Activated T-cell treated with anti-CD3 and anti-CD28 coated beads, Interleukin-2, amount 50 U/mL, for 48 hours (primary cell): Measurements from ENCODE around the gene SLC22A15.
"Not testable (repeated sequence)": the region's sequence is repeated elsewhere in the genome, so short reads cannot be mapped to it uniquely, and the experiment has no call there.

Experiments used
- DNase-seq, 2 experiments: peaks; one replicate each; pipeline ENCODE4 v3.0.0-alpha.2; 2020

The SLC22A15 gene

GRCh38 chr1:116036255-116036654, 59.9 kb downstream of the SLC22A15 start:
- no peak for DNase-seq

GRCh38 chr1:116038679-116039078, 62.4 kb downstream of the SLC22A15 start:
- DNase-seq: no peak

DNA sequence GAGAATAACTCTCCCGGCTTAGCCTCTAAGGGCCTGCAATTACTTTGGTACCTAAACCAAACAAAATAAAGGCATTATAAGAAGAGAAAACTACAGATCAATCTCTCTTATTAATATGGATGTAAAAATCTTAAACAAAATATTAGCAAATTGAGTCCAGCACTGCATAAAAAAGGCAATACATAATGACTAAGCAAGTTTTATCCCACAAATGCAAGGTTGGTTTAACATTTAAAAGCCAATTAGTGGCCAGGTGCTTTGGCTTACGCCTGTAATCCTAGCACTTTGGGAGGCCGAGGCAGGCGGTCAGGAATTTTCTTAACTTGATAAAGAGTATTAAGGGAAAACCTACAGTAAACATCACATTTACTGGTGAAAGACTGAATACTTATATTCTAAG, 67.8 kb downstream of the SLC22A15 start:
- no peak for DNase-seq

GRCh38 chr1:116046933-116047332, 70.6 kb downstream of the SLC22A15 start:
- DNase-seq: not testable (repeated sequence)

- DNase-seq: not testable (repeated sequence)
Measured at GRCh38 chr1:116051896-116052295, 75.6 kb downstream of the SLC22A15 start.

- DNase-seq: no peak
Measured at GRCh38 chr1:116062201-116062600, 85.9 kb downstream of the SLC22A15 start.

- DNase-seq: no peak
Measured at GRCh38 chr1:116064616-116065015, 88.3 kb downstream of the SLC22A15 start.

GRCh38 chr1:116066868-116067565, 90.7 kb downstream of the SLC22A15 start:
- DNase-seq: no peak

DNA sequence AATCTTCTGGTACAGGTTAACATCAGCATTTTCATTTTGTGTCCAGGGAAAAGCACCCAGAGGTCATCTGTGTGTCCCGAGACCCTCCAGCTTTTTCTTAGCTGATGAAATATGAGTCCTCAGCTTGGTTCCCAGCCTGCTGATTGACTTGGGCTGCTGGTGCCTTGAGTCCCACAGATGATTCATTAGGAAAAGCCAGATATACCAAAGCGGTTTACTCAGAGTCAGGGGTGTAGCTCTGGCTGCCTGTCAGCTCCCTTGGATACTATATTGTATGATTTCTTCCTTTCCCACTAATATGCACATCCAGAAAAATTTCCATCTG, 91.2 kb downstream of the SLC22A15 start:
- no peak for DNase-seq

GRCh38 chr1:116075575-116075974, 99.3 kb downstream of the SLC22A15 start:
- DNase-seq: no peak

DNA sequence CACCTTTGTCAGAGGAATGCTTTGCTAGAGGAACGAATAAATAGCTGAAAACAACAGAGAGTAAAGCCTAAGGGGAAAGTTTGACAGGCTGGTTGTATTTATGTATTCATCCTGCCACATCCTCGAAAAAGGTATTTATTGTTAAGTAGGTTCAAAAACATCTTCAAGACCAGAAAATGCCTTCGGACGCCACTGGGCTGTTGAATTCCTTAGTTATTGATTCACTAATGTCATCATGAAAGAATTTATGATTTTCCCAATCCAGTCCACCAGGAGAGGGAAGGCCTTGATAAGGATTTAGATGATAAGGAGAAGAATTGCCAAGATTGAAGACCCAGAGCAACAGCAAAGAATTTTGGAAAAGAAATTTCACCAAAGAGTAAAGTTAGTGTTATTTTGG, 99.7 kb downstream of the SLC22A15 start:
- no peak for DNase-seq

DNA sequence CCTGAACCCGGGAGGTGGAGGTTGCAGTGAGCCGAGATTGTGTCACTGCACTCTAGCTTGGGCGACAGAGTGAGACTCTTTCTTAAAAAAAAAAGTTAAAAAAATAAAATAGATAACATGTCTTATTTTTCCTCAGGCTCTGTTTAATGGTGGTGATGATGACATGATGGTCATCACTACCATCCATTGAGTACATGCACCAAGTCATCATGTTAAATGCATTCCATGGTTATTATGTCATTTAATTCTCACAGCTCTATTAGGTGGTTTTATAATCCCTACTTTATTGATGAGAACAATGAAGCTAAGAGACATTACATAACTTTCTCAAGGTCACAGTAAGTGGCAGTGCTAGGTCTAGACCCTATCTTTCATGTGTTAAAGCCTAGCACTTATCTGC, 100.5 kb downstream of the SLC22A15 start:
- no peak for DNase-seq

DNA sequence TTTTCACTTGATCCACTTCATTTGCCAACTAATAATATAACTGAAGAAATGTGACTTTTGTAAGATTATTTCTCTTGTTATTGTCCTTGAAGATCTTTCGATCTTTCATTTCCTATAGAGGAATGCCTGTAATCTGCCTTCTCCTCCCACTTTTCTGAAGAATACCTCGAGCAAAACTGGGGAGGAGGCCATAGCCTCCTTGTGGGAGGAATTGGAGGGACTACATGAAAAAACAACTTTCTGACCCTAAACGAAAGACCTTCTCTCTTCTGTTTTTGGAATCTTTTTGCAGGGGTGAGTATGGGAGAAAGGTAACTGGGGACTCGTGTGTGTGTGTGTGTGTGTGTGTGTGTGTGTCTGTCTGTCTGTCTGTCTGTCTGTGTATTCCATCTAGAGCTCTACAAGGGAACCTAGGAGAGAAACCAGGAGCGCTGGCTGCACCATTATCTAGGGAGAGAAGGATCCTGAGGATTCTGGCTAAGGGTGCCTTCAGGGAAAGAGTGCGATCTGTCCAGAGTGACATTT, 102.4 kb downstream of the SLC22A15 start:
- no peak for DNase-seq

DNA sequence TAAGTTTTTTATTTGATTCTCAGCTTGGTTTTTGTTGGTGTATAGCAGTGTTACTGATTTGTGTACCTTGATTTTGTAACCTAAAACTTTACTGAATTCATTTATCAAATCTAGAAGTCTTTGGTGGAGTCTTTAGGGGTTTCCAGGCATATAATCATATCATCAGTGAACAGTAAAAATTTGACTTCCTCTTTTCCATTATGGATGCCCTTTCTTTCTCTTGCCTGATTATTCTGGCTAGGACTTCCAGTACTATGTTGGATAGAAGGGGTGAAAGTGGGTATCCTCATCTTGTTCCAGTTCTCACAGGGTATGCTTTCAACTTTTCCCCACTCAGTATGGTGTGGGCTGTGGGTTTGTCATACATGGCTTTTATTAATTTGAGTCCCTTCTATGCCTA, 111.3 kb downstream of the SLC22A15 start:
- no peak for DNase-seq

DNA sequence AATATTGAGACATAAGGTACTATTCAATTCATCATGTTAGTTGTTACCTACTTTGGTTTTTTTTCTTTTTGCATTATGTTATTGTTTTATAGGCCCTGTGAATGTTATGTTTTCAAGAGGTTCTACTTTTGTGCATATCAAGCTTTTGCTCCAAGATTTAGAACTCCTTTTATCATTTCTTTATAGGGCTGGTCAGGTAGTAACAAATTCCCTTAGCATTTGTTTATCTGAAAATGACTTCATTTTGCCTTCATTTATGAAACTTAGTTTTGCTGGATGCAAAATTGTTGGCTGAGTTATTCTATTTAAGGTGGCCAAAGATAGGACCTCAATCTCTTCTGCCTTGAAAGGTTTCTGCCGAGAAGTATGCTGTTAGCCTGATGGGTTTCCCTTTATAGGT, 113.6 kb downstream of the SLC22A15 start:
- DNase-seq: no peak

GRCh38 chr1:116091083-116091482, 114.8 kb downstream of the SLC22A15 start:
- no peak for DNase-seq

DNA sequence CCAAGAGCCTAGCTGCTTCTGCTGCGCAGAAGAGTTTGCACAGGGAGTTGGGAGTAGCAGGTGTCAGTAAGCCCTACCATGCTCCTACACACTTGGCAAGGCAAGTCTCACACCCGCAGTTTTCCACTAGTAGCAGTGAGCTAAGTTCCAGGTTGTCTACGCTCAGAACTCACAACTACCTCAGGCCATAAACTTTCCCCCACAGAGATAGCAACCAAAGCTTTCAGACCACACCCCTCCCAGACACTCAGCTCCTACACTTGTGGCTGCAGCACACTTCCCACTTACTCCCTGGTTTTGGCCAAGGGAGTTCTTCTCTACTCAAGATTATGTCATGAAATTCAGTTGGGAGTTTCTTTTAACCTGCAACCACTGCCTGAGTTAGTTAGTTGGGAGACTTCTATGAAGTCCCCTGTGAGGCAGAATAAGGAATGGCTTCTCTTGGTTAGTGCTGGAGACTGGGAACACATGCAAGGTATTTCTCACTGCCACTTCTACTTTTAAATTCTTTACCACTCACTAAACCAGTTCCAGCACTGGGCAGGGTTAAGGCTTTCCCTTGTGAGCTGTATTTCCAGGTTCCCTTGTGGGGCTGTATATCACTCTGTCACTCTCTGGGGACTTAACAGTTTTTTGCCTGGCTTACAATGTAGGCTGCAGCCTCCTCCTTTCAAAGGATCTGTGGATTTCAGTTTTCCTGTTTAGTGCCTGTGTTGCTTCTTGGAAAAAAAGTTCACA, 116.6 kb downstream of the SLC22A15 start:
- no peak for DNase-seq

DNA sequence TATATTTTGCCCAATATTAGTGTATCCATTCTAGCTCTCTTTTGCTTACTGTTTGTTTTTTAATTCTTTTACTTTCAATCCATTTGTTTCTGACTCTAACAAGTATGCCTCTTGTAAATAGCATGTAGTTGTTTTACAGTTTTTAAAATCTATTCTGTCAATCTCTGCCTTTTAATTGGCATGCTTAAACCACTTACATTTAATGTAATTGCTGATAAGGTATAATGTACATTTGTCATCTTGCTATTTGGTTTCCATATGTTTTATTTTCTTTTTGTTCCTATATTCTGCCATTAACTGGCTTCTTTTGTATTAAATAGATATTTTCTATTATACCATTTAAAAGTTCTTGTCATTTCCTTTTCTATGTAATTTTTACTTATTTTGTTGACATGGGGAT, 118.7 kb downstream of the SLC22A15 start:
- DNase-seq: no peak

- DNase-seq: no peak
Measured at GRCh38 chr1:116096013-116096618, 119.8 kb downstream of the SLC22A15 start.

- no peak for DNase-seq
Measured at GRCh38 chr1:116097626-116098025, 121.3 kb downstream of the SLC22A15 start.

DNA sequence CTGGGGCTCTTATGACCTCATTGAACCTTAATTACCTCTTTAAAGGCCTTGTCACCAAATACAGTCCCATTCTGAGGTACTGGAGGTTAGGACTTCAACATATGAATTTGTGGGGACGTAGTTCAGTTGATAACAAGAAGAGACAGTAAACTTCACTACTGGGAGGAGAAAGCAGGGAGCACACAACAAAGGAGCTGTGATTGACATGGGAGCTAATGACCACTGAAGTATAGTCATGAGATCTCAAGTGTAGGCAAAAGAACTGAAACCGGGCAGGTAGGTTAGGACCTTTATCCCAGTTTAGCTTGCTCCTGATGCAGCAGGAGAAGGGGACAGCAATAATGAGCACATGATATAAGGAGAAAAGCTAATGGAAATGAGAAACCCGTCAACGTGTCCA, 123.1 kb downstream of the SLC22A15 start:
- DNase-seq: no peak

GRCh38 chr1:116099919-116100318, 123.6 kb downstream of the SLC22A15 start:
- no peak for DNase-seq

DNA sequence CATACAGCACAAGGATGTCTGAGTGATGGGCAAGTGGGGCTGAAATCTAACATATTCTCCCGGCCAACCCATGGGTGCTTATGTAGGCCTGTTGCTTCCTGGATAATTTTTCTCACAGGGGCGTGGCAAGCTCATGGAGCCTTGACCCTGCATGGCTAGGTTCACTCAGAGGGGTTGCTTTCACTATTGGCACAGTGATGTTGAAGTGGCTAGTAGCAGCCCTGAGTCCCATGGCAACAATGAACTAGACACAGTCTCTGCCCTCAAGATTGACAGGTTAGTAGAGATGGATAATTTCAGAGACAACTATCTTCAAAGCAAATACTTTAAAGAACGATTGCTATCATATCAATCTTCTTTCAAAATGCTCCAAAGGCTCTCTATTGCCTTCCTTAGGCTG, 128.4 kb downstream of the SLC22A15 start:
- DNase-seq: no peak

GRCh38 chr1:116105996-116106395, 129.7 kb downstream of the SLC22A15 start:
- DNase-seq: no peak
